HCT116 (cell line): ENCODE results near the gene SCN2B. TPM values are rescaled to one million over a fixed set of nuclear protein-coding genes. Genes with fewer than 3 reads are reported as not detected.

Experiments used
- ATAC-seq: fragments of 200-7000 bp; cut with Tn5 transposase; 2 replicates; pipeline ENCODE4 v1.9.1; 2020; ENCODE audit warnings: mild to moderate bottlenecking, moderate library complexity
- BruUV-seq: library from RNA; stranded (reverse); fragments of 400-500 nt; replicated peaks from 2 replicates; lab custom pipeline; 2021; lab: Mats Ljungman, UMichigan
- CTCF ChIA-PET: fragments of 300-600 bp; sonication (Branson Sonifier 250); formaldehyde crosslinking; loops from one replicate; lab custom pipeline; 2021; ENCODE audit warnings: antibody characterized with exemption; lab: Charles Lee
- POLR2A ChIA-PET: fragments of 300-600, 350-600 bp; sonication (Branson Sonifier 250); formaldehyde crosslinking; loops from one replicate; lab custom pipeline; 2021; ENCODE audit warnings: antibody characterized with exemption; lab: Charles Lee
- RAD21 ChIA-PET, 2 experiments: fragments of 300-600 bp; sonication (Branson Sonifier 250); formaldehyde crosslinking; loops; one replicate each; lab custom pipeline; 2023; ENCODE audit warnings: low total read pairs in 2 of 2; ENCODE audit not compliant: uncharacterized antibody in 2 of 2, unreplicated experiment in 2 of 2, low non-redundant PET in 1 of 2; lab: Charles Lee
- DNase-seq: peaks from one replicate; pipeline ENCODE4 v3.0.0-alpha.2; 2010; ENCODE audit warnings: low read depth, low spot score
- H2AFZ ChIP-seq: fragments of 200-600 bp; shearing (Covaris generic), sonication (generic); 2 replicates; pipeline ENCODE4 v1.6.1; 2017; ENCODE audit warnings: low read depth, mixed run types, mixed read lengths, antibody characterized with exemption, low read length; ENCODE audit not compliant: poor library complexity, severe bottlenecking
- H3K27ac ChIP-seq: 2 replicates; pipeline ENCODE4 v1.5.1; 2012; ENCODE audit warnings: low read depth, low read length
- H3K27me3 ChIP-seq: fragments of 200-600 bp; sonication (generic); 2 replicates; pipeline ENCODE4 v1.6.1; 2016; ENCODE audit warnings: mixed run types, low read length, mixed read lengths; ENCODE audit not compliant: insufficient read depth
- H3K36me3 ChIP-seq, 2 experiments: fragments of 200-500 bp in 1 of 2; fragments of 200-600 bp in 1 of 2; sonication (Bioruptor generic) in 1 of 2; sonication (generic) in 1 of 2; 2 replicates each; pipeline versions ENCODE4 v1.5.1 to v1.6.1; 2014 to 2016; ENCODE audit warnings: low read length in 2 of 2, inconsistent platforms in 1 of 2, mixed read lengths in 1 of 2, mixed run types in 1 of 2; ENCODE audit not compliant: insufficient read depth in 2 of 2, control insufficient read depth in 1 of 2
- H3K4me1 ChIP-seq, 2 experiments: fragments of 200-600 bp in 1 of 2; sonication (generic) in 1 of 2; 2 replicates each; pipeline versions ENCODE4 v1.5.1 to v1.6.1; 2012 to 2017; ENCODE audit warnings: low read length in 2 of 2, inconsistent platforms in 1 of 2, mild to moderate bottlenecking in 1 of 2, mixed read lengths in 1 of 2, mixed run types in 1 of 2, moderate library complexity in 1 of 2; ENCODE audit not compliant: insufficient read depth in 2 of 2, control insufficient read depth in 1 of 2
- H3K4me2 ChIP-seq: fragments of 200-600 bp; sonication (generic); 2 replicates; pipeline ENCODE4 v1.6.1; 2017; ENCODE audit warnings: mixed run types, low read length, mixed read lengths
- H3K4me3 ChIP-seq, 2 experiments: fragments of 200-600 bp in 1 of 2; sonication (generic) in 1 of 2; replicated peaks in 1 of 2; 2 replicates each; pipeline ENCODE4 v1.5.1; 2011 to 2016; ENCODE audit warnings: low read length in 2 of 2, control low read depth in 1 of 2, low read depth in 1 of 2, mild to moderate bottlenecking in 1 of 2, mixed read lengths in 1 of 2, mixed run types in 1 of 2
- H3K79me2 ChIP-seq: fragments of 200-600 bp; sonication (generic); 2 replicates; pipeline ENCODE4 v1.6.1; 2017; ENCODE audit warnings: mild to moderate bottlenecking, mixed run types, low read length, moderate library complexity, mixed read lengths; ENCODE audit not compliant: insufficient read depth
- H3K9ac ChIP-seq: fragments of 200-600 bp; sonication (generic); 2 replicates; pipeline ENCODE4 v1.6.1; 2016; ENCODE audit warnings: low read length, mixed read lengths
- H3K9me2 ChIP-seq: fragments of 200-600 bp; sonication (generic), shearing (Covaris generic); 2 replicates; pipeline ENCODE4 v1.6.1; 2017; ENCODE audit warnings: mixed run types, mild to moderate bottlenecking, moderate library complexity; ENCODE audit not compliant: insufficient read depth
- H3K9me3 ChIP-seq, 2 experiments: fragments of 200-500 bp in 1 of 2; fragments of 200-600 bp in 1 of 2; sonication (Bioruptor generic) in 1 of 2; sonication (generic) in 1 of 2; 2 replicates each; pipeline ENCODE4 v1.6.1; 2014 to 2017; ENCODE audit warnings: low read length in 2 of 2, mixed read lengths in 2 of 2, inconsistent platforms in 1 of 2, low read depth in 1 of 2, mild to moderate bottlenecking in 1 of 2, mixed run types in 1 of 2, moderate library complexity in 1 of 2; ENCODE audit not compliant: control insufficient read depth in 1 of 2, insufficient read depth in 1 of 2
- H4K20me1 ChIP-seq: fragments of 200-600 bp; sonication (generic), shearing (Covaris generic); 2 replicates; pipeline ENCODE4 v1.6.1; 2017; ENCODE audit warnings: mixed run types, mild to moderate bottlenecking, moderate library complexity; ENCODE audit not compliant: insufficient read depth
- CBX3 ChIP-seq: IDR thresholded peaks from 2 replicates; pipeline ENCODE4 v1.6.1; 2012; ENCODE audit warnings: low read depth
- CEBPB ChIP-seq: IDR thresholded peaks from 2 replicates; pipeline ENCODE4 v1.6.1; 2012; ENCODE audit warnings: low read depth
- EGR1 ChIP-seq: IDR thresholded peaks from 2 replicates; pipeline ENCODE4 v1.6.1; 2012; ENCODE audit warnings: low read depth
- ELF1 ChIP-seq: IDR thresholded peaks from 2 replicates; pipeline ENCODE4 v1.6.1; 2012; ENCODE audit warnings: low read depth, borderline replicate concordance
- EZH2 ChIP-seq: fragments of 200-600 bp; sonication (generic); IDR thresholded peaks from 2 replicates; pipeline ENCODE4 v1.6.1; 2017; ENCODE audit warnings: antibody characterized with exemption, mixed run types
- EZH2phosphoT487 ChIP-seq: fragments of 200-600 bp; IDR thresholded peaks from 2 replicates; pipeline ENCODE4 v1.6.1; 2018; ENCODE audit warnings: antibody characterized with exemption, borderline replicate concordance
- FOSL1 ChIP-seq: IDR thresholded peaks from 2 replicates; pipeline ENCODE4 v1.6.1; 2012; ENCODE audit warnings: low read depth
- JUND ChIP-seq: IDR thresholded peaks from 2 replicates; pipeline ENCODE4 v1.6.1; 2012
- POLR2A ChIP-seq: IDR thresholded peaks from 2 replicates; pipeline ENCODE4 v1.7.0; 2011; ENCODE audit warnings: borderline replicate concordance; ENCODE audit not compliant: insufficient read depth, insufficient read length; ENCODE audit errors: extremely low read depth
- POLR2AphosphoS5 ChIP-seq: IDR thresholded peaks from 2 replicates; pipeline ENCODE4 v1.6.1; 2011; ENCODE audit warnings: mild to moderate bottlenecking, low read depth, low read length, moderate library complexity
- RAD21 ChIP-seq: IDR thresholded peaks from 2 replicates; pipeline ENCODE4 v1.6.1; 2012; ENCODE audit warnings: low read depth, mild to moderate bottlenecking
- SIN3A ChIP-seq: IDR thresholded peaks from 2 replicates; pipeline ENCODE4 v1.6.1; 2012; ENCODE audit warnings: low read depth
- SP1 ChIP-seq: IDR thresholded peaks from 2 replicates; pipeline ENCODE4 v1.6.1; 2012; ENCODE audit warnings: low read depth
- YY1 ChIP-seq: IDR thresholded peaks from 2 replicates; pipeline ENCODE4 v1.6.1; 2011; ENCODE audit warnings: low read length, low read depth, moderate library complexity, mild to moderate bottlenecking; ENCODE audit not compliant: insufficient replicate concordance; ENCODE audit errors: extremely low read depth
- ZFX ChIP-seq: fragments of 450-650 bp; IDR thresholded peaks from 2 replicates; pipeline ENCODE4 v1.6.1; 2017
- ZNF274 ChIP-seq: fragments of 200-500 bp; sonication (Bioruptor generic); IDR thresholded peaks from 2 replicates; pipeline ENCODE4 v1.6.1; 2014; ENCODE audit warnings: mild to moderate bottlenecking, low read depth, low read length, inconsistent platforms
- intact Hi-C: fragments of 100-400 bp; cut with micrococcal nuclease; formaldehyde crosslinking; loops from 2 replicates; pipeline ENCODE4 v1.10.0; 2022
- total RNA-seq: library from RNA; stranded (reverse); gene quantifications from one replicate; pipeline ENCODE4 v1.2.1, GENCODE V29; 2021; ENCODE audit not compliant: unreplicated experiment
- TF ChIP-seq, protein P1 (sequence below): IDR thresholded peaks from 2 replicates; pipeline ENCODE4 v1.6.1; 2012; ENCODE audit warnings: low read depth
- TF ChIP-seq, protein P2 (sequence below), 3 experiments: fragments of 200-600 bp in 1 of 3; sonication (generic) in 1 of 3; IDR thresholded peaks in 2 of 3; conservative IDR thresholded peaks in 1 of 3; 2 replicates each; pipeline ENCODE4 v1.5.1; 2012 to 2017; ENCODE audit warnings: low read depth in 2 of 3, low read length in 2 of 3, antibody characterized with exemption in 1 of 3, borderline replicate concordance in 1 of 3, control low read depth in 1 of 3, mild to moderate bottlenecking in 1 of 3, mixed read lengths in 1 of 3, mixed run types in 1 of 3, moderate library complexity in 1 of 3; ENCODE audit not compliant: insufficient read depth in 1 of 3
- TF ChIP-seq, protein P3 (sequence below): IDR thresholded peaks from 2 replicates; pipeline ENCODE4 v1.6.1; 2012

Gene SCN2B
- total RNA-seq, 1 experiment from 2014 or later, result not detected

DNA sequence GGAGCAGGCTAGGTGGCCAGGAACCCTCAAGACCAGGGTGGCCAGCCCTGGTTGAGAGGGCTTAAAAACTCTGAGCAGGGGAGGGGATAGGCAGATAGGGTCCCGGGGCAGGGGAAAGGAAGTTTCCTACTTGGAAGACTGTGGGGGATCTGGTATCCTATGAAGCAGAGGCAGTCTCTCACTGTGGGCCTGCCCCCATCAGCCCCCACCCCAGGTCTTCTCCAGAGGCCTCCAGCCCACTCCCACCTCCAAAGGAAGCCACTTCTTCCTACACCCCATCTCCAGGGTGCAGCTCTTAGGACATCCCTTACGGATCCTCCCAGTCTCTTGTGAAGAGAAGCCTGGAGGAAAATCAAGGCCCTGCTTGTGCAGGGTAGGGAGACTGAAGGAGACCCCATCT lies 40.1 kb downstream of the SCN2B start:
- TF ChIP-seq YY1 (no peak), ELF1 (no peak), EGR1 (no peak), ZFX (no peak), EZH2 (no peak), SIN3A (no peak), SP1 (no peak), POLR2AphosphoS5 (no peak), FOSL1 (no peak), RAD21 (no peak), JUND (no peak), ZNF274 (no peak), EZH2phosphoT487 (no peak), CBX3 (no peak), CEBPB (no peak), POLR2A (no peak)
- TF ChIP-seq, protein P1, sequence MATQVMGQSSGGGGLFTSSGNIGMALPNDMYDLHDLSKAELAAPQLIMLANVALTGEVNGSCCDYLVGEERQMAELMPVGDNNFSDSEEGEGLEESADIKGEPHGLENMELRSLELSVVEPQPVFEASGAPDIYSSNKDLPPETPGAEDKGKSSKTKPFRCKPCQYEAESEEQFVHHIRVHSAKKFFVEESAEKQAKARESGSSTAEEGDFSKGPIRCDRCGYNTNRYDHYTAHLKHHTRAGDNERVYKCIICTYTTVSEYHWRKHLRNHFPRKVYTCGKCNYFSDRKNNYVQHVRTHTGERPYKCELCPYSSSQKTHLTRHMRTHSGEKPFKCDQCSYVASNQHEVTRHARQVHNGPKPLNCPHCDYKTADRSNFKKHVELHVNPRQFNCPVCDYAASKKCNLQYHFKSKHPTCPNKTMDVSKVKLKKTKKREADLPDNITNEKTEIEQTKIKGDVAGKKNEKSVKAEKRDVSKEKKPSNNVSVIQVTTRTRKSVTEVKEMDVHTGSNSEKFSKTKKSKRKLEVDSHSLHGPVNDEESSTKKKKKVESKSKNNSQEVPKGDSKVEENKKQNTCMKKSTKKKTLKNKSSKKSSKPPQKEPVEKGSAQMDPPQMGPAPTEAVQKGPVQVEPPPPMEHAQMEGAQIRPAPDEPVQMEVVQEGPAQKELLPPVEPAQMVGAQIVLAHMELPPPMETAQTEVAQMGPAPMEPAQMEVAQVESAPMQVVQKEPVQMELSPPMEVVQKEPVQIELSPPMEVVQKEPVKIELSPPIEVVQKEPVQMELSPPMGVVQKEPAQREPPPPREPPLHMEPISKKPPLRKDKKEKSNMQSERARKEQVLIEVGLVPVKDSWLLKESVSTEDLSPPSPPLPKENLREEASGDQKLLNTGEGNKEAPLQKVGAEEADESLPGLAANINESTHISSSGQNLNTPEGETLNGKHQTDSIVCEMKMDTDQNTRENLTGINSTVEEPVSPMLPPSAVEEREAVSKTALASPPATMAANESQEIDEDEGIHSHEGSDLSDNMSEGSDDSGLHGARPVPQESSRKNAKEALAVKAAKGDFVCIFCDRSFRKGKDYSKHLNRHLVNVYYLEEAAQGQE, result no peak
- TF ChIP-seq, protein P2, sequence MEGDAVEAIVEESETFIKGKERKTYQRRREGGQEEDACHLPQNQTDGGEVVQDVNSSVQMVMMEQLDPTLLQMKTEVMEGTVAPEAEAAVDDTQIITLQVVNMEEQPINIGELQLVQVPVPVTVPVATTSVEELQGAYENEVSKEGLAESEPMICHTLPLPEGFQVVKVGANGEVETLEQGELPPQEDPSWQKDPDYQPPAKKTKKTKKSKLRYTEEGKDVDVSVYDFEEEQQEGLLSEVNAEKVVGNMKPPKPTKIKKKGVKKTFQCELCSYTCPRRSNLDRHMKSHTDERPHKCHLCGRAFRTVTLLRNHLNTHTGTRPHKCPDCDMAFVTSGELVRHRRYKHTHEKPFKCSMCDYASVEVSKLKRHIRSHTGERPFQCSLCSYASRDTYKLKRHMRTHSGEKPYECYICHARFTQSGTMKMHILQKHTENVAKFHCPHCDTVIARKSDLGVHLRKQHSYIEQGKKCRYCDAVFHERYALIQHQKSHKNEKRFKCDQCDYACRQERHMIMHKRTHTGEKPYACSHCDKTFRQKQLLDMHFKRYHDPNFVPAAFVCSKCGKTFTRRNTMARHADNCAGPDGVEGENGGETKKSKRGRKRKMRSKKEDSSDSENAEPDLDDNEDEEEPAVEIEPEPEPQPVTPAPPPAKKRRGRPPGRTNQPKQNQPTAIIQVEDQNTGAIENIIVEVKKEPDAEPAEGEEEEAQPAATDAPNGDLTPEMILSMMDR (IDR thresholded peaks at IDR 0.05 in 2 of 3, conservative IDR thresholded peaks at IDR 0.05 in 1 of 3; ENCODE audit: borderline replicate concordance in 1 of 3, insufficient read depth in 1 of 3, low read depth in 2 of 3, low read length in 2 of 3), result no peak
- TF ChIP-seq, protein P3, sequence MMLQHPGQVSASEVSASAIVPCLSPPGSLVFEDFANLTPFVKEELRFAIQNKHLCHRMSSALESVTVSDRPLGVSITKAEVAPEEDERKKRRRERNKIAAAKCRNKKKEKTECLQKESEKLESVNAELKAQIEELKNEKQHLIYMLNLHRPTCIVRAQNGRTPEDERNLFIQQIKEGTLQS, result no peak
- intact Hi-C loops, result no loop called here
- ChIA-PET RAD21 (no interaction called here), POLR2A (no interaction called here), CTCF (no interaction called here)
- no peaks in the 10 kb centered on the region for H3K9me2 ChIP-seq
- no TSS peak for BruUV-seq
- H3K27ac ChIP-seq, result no peak overlapping the region
- no peaks in the 10 kb centered on the region for H3K9me3 ChIP-seq
- no peak overlapping the region for H3K9ac ChIP-seq
- H3K4me3 ChIP-seq, result no peak overlapping the region
- H3K36me3 ChIP-seq, result no peaks in the 10 kb centered on the region
- no peaks in the 10 kb centered on the region for H4K20me1 ChIP-seq
- no peak for ATAC-seq
- no peak for DNase-seq
- H3K27me3 ChIP-seq, result no peaks in the 10 kb centered on the region
- H3K4me1 ChIP-seq, result no peaks in the 10 kb centered on the region
- H2AFZ ChIP-seq, result no peak overlapping the region
- no peaks in the 10 kb centered on the region for H3K79me2 ChIP-seq
- no peak overlapping the region for H3K4me2 ChIP-seq
